Natural killer cell treated with Interleukin-12 subunit alpha and Interleukin-12 subunit beta and Interleukin-15 and Interleukin-18, amount 100 ng/mL, for 72 hours (primary cell): ENCODE measurements around the gene NTN5. TPM values are rescaled to one million over a fixed set of nuclear protein-coding genes. Genes with fewer than 3 reads are reported as not detected.

Experiments
- ATAC-seq, 2 donors: fragments of 150-1000 bp; cut with Tn5 transposase in 1 of 2; sonication (Bioruptor Pico), chemical (Tn5 transposase) in 1 of 2; 2 replicates each; pipeline ENCODE4 v1.10.0; 2021
- DNase-seq: peaks from one replicate; pipeline ENCODE4 v3.0.0; 2022; ENCODE audit warnings: low spot score
- H3K27ac Mint-ChIP-seq, 2 donors: 1 replicate in 1 of 2; 2 replicates in 1 of 2; pipeline ENCODE4 v1.8.0; 2022; ENCODE audit warnings: mixed read lengths in 2 of 2, mild to moderate bottlenecking in 1 of 2, moderate library complexity in 1 of 2
- H3K27me3 Mint-ChIP-seq, 2 donors: 1 replicate in 1 of 2; 2 replicates in 1 of 2; pipeline ENCODE4 v1.8.0; 2022; ENCODE audit warnings: mixed read lengths in 2 of 2
- H3K36me3 Mint-ChIP-seq: one replicate; pipeline ENCODE4 v1.8.0; 2022; ENCODE audit warnings: mixed read lengths
- H3K4me1 Mint-ChIP-seq, 2 donors: 1 replicate in 1 of 2; 2 replicates in 1 of 2; pipeline ENCODE4 v1.8.0; 2022; ENCODE audit warnings: low read depth in 2 of 2, mixed read lengths in 2 of 2, mild to moderate bottlenecking in 1 of 2
- H3K4me3 Mint-ChIP-seq: one replicate; pipeline ENCODE4 v1.8.0; 2022; ENCODE audit warnings: mixed read lengths
- H3K9me3 Mint-ChIP-seq: 2 replicates; pipeline ENCODE4 v1.8.0; 2022; ENCODE audit warnings: mixed read lengths
- total RNA-seq, 2 donors: library from RNA; stranded (reverse); gene quantifications; one replicate each; pipeline ENCODE4 v1.2.3, GENCODE V29; 2022

Gene NTN5
- total RNA-seq, 2 donors from 2014 or later = 0.21 to 0.28 TPM

GRCh38 chr19:48651683-48652048, 21.2 kb downstream of the NTN5 start:
- peak overlapping the region in 1 of 2 donors; percentile 35 for H3K27ac Mint-ChIP-seq
- no peaks in the 10 kb centered on the region for H3K27me3 Mint-ChIP-seq
- no peak overlapping the region for H3K4me3 Mint-ChIP-seq
- peaks cover 16 to 20% of the 10 kb centered on the region in 2 donors for H3K4me1 Mint-ChIP-seq
- ATAC-seq (no peak), DNase-seq (no peak)
- no peaks in the 10 kb centered on the region for H3K9me3 Mint-ChIP-seq
- no peaks in the 10 kb centered on the region for H3K36me3 Mint-ChIP-seq

GRCh38 chr19:48650974-48651682, 21.7 kb downstream of the NTN5 start:
- no peak overlapping the region for H3K4me3 Mint-ChIP-seq
- H3K4me1 Mint-ChIP-seq = peaks cover 19 to 26% of the 10 kb centered on the region in 2 donors
- H3K36me3 Mint-ChIP-seq = no peaks in the 10 kb centered on the region
- no peak overlapping the region for H3K27ac Mint-ChIP-seq
- no peaks in the 10 kb centered on the region for H3K9me3 Mint-ChIP-seq
- no peak for DNase-seq
- H3K27me3 Mint-ChIP-seq = no peaks in the 10 kb centered on the region
- ATAC-seq = no peak

- Mint-ChIP-seq H3K9me3 (no peaks in the 10 kb centered on the region), H3K4me1 (peaks cover 31 to 38% of the 10 kb centered on the region in 2 donors), H3K27me3 (no peaks in the 10 kb centered on the region), H3K4me3 (no peak overlapping the region), H3K36me3 (no peaks in the 10 kb centered on the region), H3K27ac (no peak overlapping the region)
- ATAC-seq = no peak
- DNase-seq = no peak
Observed at GRCh38 chr19:48648134-48648533, 24.7 kb downstream of the NTN5 start.

- Mint-ChIP-seq H3K4me1 (peaks cover 29 to 33% of the 10 kb centered on the region in 2 donors), H3K9me3 (no peaks in the 10 kb centered on the region), H3K27ac (peak overlapping the region; percentile 5 to 76), H3K36me3 (no peaks in the 10 kb centered on the region), H3K27me3 (no peaks in the 10 kb centered on the region), H3K4me3 (peak overlapping the region; percentile 97)
- ATAC-seq = no peak
- DNase-seq = no peak
Observed at GRCh38 chr19:48646722-48647216, 26.0 kb downstream of the NTN5 start.

- ATAC-seq (peak; percentile 94 to 96), DNase-seq (peak; percentile 93)
- no peaks in the 10 kb centered on the region for H3K9me3 Mint-ChIP-seq
Observed at GRCh38 chr19:48646001-48646721, 26.7 kb downstream of the NTN5 start, which contains the start of gene CA11. Gene CA11 (minus strand): TSS chr19:48646187. CDS start chr19:48645632, 555 bp downstream.

GRCh38 chr19:48645620-48646000, 27.2 kb downstream of the NTN5 start:
- no peaks in the 10 kb centered on the region for H3K27me3 Mint-ChIP-seq
- ATAC-seq (no peak), DNase-seq (no peak)
- H3K4me3 Mint-ChIP-seq = peak overlapping the region; percentile 97
- peaks cover 29 to 33% of the 10 kb centered on the region in 2 donors for H3K4me1 Mint-ChIP-seq
- no peaks in the 10 kb centered on the region for H3K36me3 Mint-ChIP-seq
- peak overlapping the region; percentile 76 to 89 for H3K27ac Mint-ChIP-seq
- no peaks in the 10 kb centered on the region for H3K9me3 Mint-ChIP-seq

More at GRCh38 chr19:48646001-48646721, 26.7 kb downstream of the NTN5 start, which contains the start of gene CA11:
- Mint-ChIP-seq H3K4me3 (peak within 1 kb of the TSS; percentile 97), H3K4me1 (peaks cover 29 to 33% of the 10 kb centered on the region in 2 donors), H3K27me3 (no peaks in the 10 kb centered on the region), H3K36me3 (no peaks in the 10 kb centered on the region), H3K27ac (peak within 1 kb of the TSS; percentile 76 to 89)

- DNase-seq (peak; percentile 83), ATAC-seq (peak; percentile 78 to 85)
- Mint-ChIP-seq H3K27ac (peak overlapping the region; percentile 76 to 89), H3K36me3 (no peaks in the 10 kb centered on the region), H3K27me3 (no peaks in the 10 kb centered on the region), H3K4me3 (peak overlapping the region; percentile 97), H3K9me3 (no peaks in the 10 kb centered on the region), H3K4me1 (peaks cover 29 to 33% of the 10 kb centered on the region in 2 donors)
Observed at GRCh38 chr19:48644839-48645619, 27.8 kb downstream of the NTN5 start.

- DNase-seq (no peak), ATAC-seq (no peak)
- no peaks in the 10 kb centered on the region for H3K27me3 Mint-ChIP-seq
- no peak overlapping the region for H3K4me3 Mint-ChIP-seq
- peaks cover 25 to 33% of the 10 kb centered on the region in 2 donors for H3K4me1 Mint-ChIP-seq
- no peaks in the 10 kb centered on the region for H3K36me3 Mint-ChIP-seq
- no peaks in the 10 kb centered on the region for H3K9me3 Mint-ChIP-seq
- peak overlapping the region in 1 of 2 donors; percentile 89 for H3K27ac Mint-ChIP-seq
Observed at GRCh38 chr19:48644355-48644754, 28.5 kb downstream of the NTN5 start.

- ATAC-seq = no peak
- H3K27me3 Mint-ChIP-seq = no peaks in the 10 kb centered on the region
- peaks cover 35 to 38% of the 10 kb centered on the region in 2 donors for H3K4me1 Mint-ChIP-seq
Observed at GRCh38 chr19:48642862-48643261, 30.0 kb downstream of the NTN5 start.

GRCh38 chr19:48641850-48642249, 31.0 kb downstream of the NTN5 start:
- Mint-ChIP-seq H3K9me3 (peaks cover 5% of the 10 kb centered on the region), H3K36me3 (no peaks in the 10 kb centered on the region), H3K27ac (no peak overlapping the region), H3K4me3 (no peak overlapping the region), H3K4me1 (peaks cover 35 to 37% of the 10 kb centered on the region in 2 donors), H3K27me3 (no peaks in the 10 kb centered on the region)
- ATAC-seq = no peak
- no peak for DNase-seq

More at GRCh38 chr19:48642862-48643261, 30.0 kb downstream of the NTN5 start:
- Mint-ChIP-seq H3K36me3 (no peaks in the 10 kb centered on the region), H3K27ac (no peak overlapping the region), H3K9me3 (peaks cover 5% of the 10 kb centered on the region), H3K4me3 (no peak overlapping the region)
- DNase-seq = no peak

GRCh38 chr19:48639483-48640375, 33.1 kb downstream of the NTN5 start:
- Mint-ChIP-seq H3K27me3 (no peaks in the 10 kb centered on the region), H3K4me1 (peaks cover 27 to 30% of the 10 kb centered on the region in 2 donors), H3K36me3 (no peaks in the 10 kb centered on the region), H3K4me3 (peak overlapping the region; percentile 6), H3K9me3 (peaks cover 5% of the 10 kb centered on the region), H3K27ac (peak overlapping the region; percentile 94 to 99)
- DNase-seq = no peak
- ATAC-seq = no peak

GRCh38 chr19:48638831-48639381, 33.9 kb downstream of the NTN5 start:
- Mint-ChIP-seq H3K27me3 (no peaks in the 10 kb centered on the region), H3K9me3 (peaks cover 5% of the 10 kb centered on the region), H3K4me1 (peaks cover 35 to 36% of the 10 kb centered on the region in 2 donors), H3K27ac (peak overlapping the region; percentile 94 to 99), H3K4me3 (peak overlapping the region; percentile 81), H3K36me3 (no peaks in the 10 kb centered on the region)
- no peak for ATAC-seq
- DNase-seq = no peak
